ENCODE measurements around the gene DFFA. TPM values are rescaled to one million over a fixed set of nuclear protein-coding genes. Genes with fewer than 3 reads are reported as not detected.

Gene DFFA
- total and polyA plus RNA-seq, 9 of the 15 experiments (the other 6 are each of a cell fraction or from before 2014, with no cell fraction given): 39.6 to 74.8 (median 59.2) TPM

GRCh38 chr1:10475510-10475909 lies 3.2 kb upstream of the DFFA start (continued):
- TF ChIP-seq ASH1L (IDR thresholded peaks at IDR 0.05; ENCODE audit: borderline replicate concordance, low read depth, partially characterized antibody): no peak
- TF ChIP-seq LCOR (CRISPR knock-in tag; IDR thresholded peaks at IDR 0.05): 0 out of 2 replicates have a peak, but pooled peaks have one; percentile 37
- TF ChIP-seq, protein P1, sequence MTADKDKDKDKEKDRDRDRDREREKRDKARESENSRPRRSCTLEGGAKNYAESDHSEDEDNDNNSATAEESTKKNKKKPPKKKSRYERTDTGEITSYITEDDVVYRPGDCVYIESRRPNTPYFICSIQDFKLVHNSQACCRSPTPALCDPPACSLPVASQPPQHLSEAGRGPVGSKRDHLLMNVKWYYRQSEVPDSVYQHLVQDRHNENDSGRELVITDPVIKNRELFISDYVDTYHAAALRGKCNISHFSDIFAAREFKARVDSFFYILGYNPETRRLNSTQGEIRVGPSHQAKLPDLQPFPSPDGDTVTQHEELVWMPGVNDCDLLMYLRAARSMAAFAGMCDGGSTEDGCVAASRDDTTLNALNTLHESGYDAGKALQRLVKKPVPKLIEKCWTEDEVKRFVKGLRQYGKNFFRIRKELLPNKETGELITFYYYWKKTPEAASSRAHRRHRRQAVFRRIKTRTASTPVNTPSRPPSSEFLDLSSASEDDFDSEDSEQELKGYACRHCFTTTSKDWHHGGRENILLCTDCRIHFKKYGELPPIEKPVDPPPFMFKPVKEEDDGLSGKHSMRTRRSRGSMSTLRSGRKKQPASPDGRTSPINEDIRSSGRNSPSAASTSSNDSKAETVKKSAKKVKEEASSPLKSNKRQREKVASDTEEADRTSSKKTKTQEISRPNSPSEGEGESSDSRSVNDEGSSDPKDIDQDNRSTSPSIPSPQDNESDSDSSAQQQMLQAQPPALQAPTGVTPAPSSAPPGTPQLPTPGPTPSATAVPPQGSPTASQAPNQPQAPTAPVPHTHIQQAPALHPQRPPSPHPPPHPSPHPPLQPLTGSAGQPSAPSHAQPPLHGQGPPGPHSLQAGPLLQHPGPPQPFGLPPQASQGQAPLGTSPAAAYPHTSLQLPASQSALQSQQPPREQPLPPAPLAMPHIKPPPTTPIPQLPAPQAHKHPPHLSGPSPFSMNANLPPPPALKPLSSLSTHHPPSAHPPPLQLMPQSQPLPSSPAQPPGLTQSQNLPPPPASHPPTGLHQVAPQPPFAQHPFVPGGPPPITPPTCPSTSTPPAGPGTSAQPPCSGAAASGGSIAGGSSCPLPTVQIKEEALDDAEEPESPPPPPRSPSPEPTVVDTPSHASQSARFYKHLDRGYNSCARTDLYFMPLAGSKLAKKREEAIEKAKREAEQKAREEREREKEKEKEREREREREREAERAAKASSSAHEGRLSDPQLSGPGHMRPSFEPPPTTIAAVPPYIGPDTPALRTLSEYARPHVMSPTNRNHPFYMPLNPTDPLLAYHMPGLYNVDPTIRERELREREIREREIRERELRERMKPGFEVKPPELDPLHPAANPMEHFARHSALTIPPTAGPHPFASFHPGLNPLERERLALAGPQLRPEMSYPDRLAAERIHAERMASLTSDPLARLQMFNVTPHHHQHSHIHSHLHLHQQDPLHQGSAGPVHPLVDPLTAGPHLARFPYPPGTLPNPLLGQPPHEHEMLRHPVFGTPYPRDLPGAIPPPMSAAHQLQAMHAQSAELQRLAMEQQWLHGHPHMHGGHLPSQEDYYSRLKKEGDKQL (CRISPR knock-in tag; IDR thresholded peaks at IDR 0.05; ENCODE audit: borderline replicate concordance): 0 out of 2 replicates have a peak, but pooled peaks have one; percentile 22
- no peak for TF ChIP-seq BRCA1 (IDR thresholded peaks at IDR 0.05)
- no peak for TF ChIP-seq BRCA1 (CRISPR knock-in tag; IDR thresholded peaks at IDR 0.05)
- no peak for TF ChIP-seq ZNF778 (CRISPR knock-in tag; IDR thresholded peaks at IDR 0.05)
- TF ChIP-seq, protein P2, sequence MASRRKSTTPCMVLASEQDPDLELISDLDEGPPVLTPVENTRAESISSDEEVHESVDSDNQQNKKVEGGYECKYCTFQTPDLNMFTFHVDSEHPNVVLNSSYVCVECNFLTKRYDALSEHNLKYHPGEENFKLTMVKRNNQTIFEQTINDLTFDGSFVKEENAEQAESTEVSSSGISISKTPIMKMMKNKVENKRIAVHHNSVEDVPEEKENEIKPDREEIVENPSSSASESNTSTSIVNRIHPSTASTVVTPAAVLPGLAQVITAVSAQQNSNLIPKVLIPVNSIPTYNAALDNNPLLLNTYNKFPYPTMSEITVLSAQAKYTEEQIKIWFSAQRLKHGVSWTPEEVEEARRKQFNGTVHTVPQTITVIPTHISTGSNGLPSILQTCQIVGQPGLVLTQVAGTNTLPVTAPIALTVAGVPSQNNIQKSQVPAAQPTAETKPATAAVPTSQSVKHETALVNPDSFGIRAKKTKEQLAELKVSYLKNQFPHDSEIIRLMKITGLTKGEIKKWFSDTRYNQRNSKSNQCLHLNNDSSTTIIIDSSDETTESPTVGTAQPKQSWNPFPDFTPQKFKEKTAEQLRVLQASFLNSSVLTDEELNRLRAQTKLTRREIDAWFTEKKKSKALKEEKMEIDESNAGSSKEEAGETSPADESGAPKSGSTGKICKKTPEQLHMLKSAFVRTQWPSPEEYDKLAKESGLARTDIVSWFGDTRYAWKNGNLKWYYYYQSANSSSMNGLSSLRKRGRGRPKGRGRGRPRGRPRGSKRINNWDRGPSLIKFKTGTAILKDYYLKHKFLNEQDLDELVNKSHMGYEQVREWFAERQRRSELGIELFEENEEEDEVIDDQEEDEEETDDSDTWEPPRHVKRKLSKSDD (conservative IDR thresholded peaks at IDR 0.05; ENCODE audit: low read length): no peak
- no peak for TF ChIP-seq POU5F1 (IDR thresholded peaks at IDR 0.05; ENCODE audit: borderline replicate concordance, low read depth, low read length, partially characterized antibody)
- TF ChIP-seq HDAC6 (IDR thresholded peaks at IDR 0.05; ENCODE audit: low read depth, low read length): no peak
- no peak for TF ChIP-seq PHF20 (IDR thresholded peaks at IDR 0.05; ENCODE audit: partially characterized antibody)
- no peak for TF ChIP-seq CEBPG (CRISPR knock-in tag; IDR thresholded peaks at IDR 0.05)
- TF ChIP-seq CEBPG (tag; conservative IDR thresholded peaks at IDR 0.05 in 1 of 2, IDR thresholded peaks at IDR 0.05 in 1 of 2): no peak
- no peak for TF ChIP-seq ZC3H8 (IDR thresholded peaks at IDR 0.05)
- TF ChIP-seq NR0B1 (IDR thresholded peaks at IDR 0.05; ENCODE audit: partially characterized antibody): no peak
- TF ChIP-seq HMG20B (CRISPR knock-in tag; IDR thresholded peaks at IDR 0.05): no peak
- no peak for TF ChIP-seq ETS2 (tag; IDR thresholded peaks at IDR 0.05; ENCODE audit: borderline replicate concordance, poor library complexity, severe bottlenecking)
- TF ChIP-seq MTA1 (IDR thresholded peaks at IDR 0.05; ENCODE audit: borderline replicate concordance): no peak
- TF ChIP-seq CEBPB (tag; IDR thresholded peaks at IDR 0.05): no peak
- TF ChIP-seq MAZ (CRISPR knock-in tag; conservative IDR thresholded peaks at IDR 0.05 in 1 of 2, IDR thresholded peaks at IDR 0.05 in 1 of 2): peak in 1 of 2 experiments; percentile 0; a peak in 1 of 4 replicates
- TF ChIP-seq ZNF785 (CRISPR knock-in tag; IDR thresholded peaks at IDR 0.05): no peak

All from K562 (cell line).